DOHH2 (cell line): ENCODE results near the gene TAS2R60.
"Not testable (repeated sequence)": the region's sequence is repeated elsewhere in the genome, so short reads cannot be mapped to it uniquely, and the experiment has no call there.

Experiments used
- H3F3A ChIP-seq: fragments of 200-600 bp; sonication (generic), shearing (Covaris generic); 2 replicates; pipeline ENCODE4 v1.6.0; 2016; ENCODE audit warnings: antibody characterized with exemption, mild to moderate bottlenecking; ENCODE audit not compliant: control insufficient read depth, insufficient read depth
- H3K27ac ChIP-seq: fragments of 200-600 bp; sonication (generic); 2 replicates; pipeline ENCODE4 v1.5.1; 2014; ENCODE audit warnings: low read depth, mild to moderate bottlenecking, low read length, moderate library complexity
- H3K27me3 ChIP-seq: fragments of 200-600 bp; sonication (generic); 2 replicates; pipeline ENCODE4 v1.6.1; 2014; ENCODE audit warnings: mild to moderate bottlenecking, low read length, mixed read lengths; ENCODE audit not compliant: control insufficient read depth
- H3K36me3 ChIP-seq: fragments of 200-600 bp; sonication (generic); 2 replicates; pipeline ENCODE4 v1.6.1; 2014; ENCODE audit warnings: mild to moderate bottlenecking, low read length, moderate library complexity, mixed read lengths; ENCODE audit not compliant: control insufficient read depth
- H3K4me1 ChIP-seq: fragments of 200-600 bp; sonication (generic); 2 replicates; pipeline ENCODE4 v1.6.1; 2014; ENCODE audit warnings: mild to moderate bottlenecking, low read length, mixed read lengths; ENCODE audit not compliant: control insufficient read depth
- H3K4me2 ChIP-seq: fragments of 200-600 bp; sonication (generic); 2 replicates; pipeline ENCODE4 v1.6.0; 2014; ENCODE audit warnings: mild to moderate bottlenecking, low read length, moderate library complexity
- H3K4me3 ChIP-seq: fragments of 200-600 bp; sonication (generic); 2 replicates; pipeline ENCODE4 v1.5.1; 2014; ENCODE audit warnings: mild to moderate bottlenecking, low read length, mixed read lengths
- H3K79me2 ChIP-seq: fragments of 200-600 bp; sonication (generic); 2 replicates; pipeline ENCODE4 v1.6.1; 2014; ENCODE audit warnings: mild to moderate bottlenecking, low read length, mixed read lengths; ENCODE audit not compliant: control insufficient read depth
- H3K9me2 ChIP-seq: fragments of 200-600 bp; sonication (generic); replicated peaks from 2 replicates; pipeline ENCODE4 v1.6.1; 2014; ENCODE audit warnings: mild to moderate bottlenecking, low read length, mixed read lengths; ENCODE audit not compliant: control insufficient read depth
- H3K9me3 ChIP-seq: fragments of 200-600 bp; sonication (generic); 2 replicates; pipeline ENCODE4 v1.6.1; 2014; ENCODE audit warnings: antibody characterized with exemption, low read length, mixed read lengths; ENCODE audit not compliant: control insufficient read depth, insufficient read depth
- H4K20me1 ChIP-seq: fragments of 200-600 bp; sonication (generic); 2 replicates; pipeline ENCODE4 v1.6.0; 2014; ENCODE audit warnings: low read depth, mild to moderate bottlenecking, antibody characterized with exemption, low read length, moderate library complexity; ENCODE audit not compliant: control insufficient read depth, insufficient read depth
- EZH2phosphoT487 ChIP-seq: fragments of 200-600 bp; sonication (generic); IDR thresholded peaks from 2 replicates; pipeline ENCODE4 v1.6.1; 2017; ENCODE audit warnings: borderline replicate concordance, mild to moderate bottlenecking, antibody characterized with exemption, low read length, moderate library complexity, mixed read lengths
- TF ChIP-seq, protein P1 (sequence below): fragments of 200-600 bp; sonication (generic); IDR thresholded peaks from one replicate; pipeline ENCODE4 v1.5.1; 2014; ENCODE audit warnings: antibody characterized with exemption, mild to moderate bottlenecking, low read depth, low read length; ENCODE audit not compliant: poor library complexity, severe bottlenecking

Gene TAS2R60

DNA sequence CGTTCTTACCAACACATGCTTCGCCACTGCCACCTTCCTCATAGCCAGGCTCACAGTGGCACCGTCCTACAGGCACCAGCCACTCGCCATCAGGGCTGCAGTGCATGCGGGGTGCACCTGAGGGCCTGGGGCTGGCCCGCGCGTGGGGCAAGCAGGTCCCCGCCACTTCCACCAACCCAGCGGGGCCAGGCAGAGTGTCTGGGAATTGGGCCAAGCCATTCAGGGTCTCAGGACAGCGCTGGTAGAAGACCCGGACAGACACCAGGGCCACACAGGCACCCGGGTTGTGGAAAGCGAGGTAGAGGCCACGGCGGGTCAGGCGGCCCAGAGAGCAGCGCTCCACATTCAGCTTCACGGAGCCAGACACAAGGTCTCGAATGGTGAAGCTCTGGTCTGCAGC is 43.6 kb upstream of the TAS2R60 start:
- Histone ChIP-seq H3K27me3 (peaks cover 14% of the 10 kb centered on the region; the same call in 1 of the 2 replicates), H3K79me2 (no peaks in the 10 kb centered on the region), H3K9me3 (no peaks in the 10 kb centered on the region), H3K4me1 (no peaks in the 10 kb centered on the region), H3K27ac (no peak overlapping the region), H3K4me2 (no peak overlapping the region), H3F3A (no peaks in the 10 kb centered on the region), H3K9me2 (no peaks in the 10 kb centered on the region), H4K20me1 (no peaks in the 10 kb centered on the region), H3K36me3 (no peaks in the 10 kb centered on the region), H3K4me3 (no peak overlapping the region)
- TF ChIP-seq, protein P1, sequence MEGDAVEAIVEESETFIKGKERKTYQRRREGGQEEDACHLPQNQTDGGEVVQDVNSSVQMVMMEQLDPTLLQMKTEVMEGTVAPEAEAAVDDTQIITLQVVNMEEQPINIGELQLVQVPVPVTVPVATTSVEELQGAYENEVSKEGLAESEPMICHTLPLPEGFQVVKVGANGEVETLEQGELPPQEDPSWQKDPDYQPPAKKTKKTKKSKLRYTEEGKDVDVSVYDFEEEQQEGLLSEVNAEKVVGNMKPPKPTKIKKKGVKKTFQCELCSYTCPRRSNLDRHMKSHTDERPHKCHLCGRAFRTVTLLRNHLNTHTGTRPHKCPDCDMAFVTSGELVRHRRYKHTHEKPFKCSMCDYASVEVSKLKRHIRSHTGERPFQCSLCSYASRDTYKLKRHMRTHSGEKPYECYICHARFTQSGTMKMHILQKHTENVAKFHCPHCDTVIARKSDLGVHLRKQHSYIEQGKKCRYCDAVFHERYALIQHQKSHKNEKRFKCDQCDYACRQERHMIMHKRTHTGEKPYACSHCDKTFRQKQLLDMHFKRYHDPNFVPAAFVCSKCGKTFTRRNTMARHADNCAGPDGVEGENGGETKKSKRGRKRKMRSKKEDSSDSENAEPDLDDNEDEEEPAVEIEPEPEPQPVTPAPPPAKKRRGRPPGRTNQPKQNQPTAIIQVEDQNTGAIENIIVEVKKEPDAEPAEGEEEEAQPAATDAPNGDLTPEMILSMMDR, result no peak
- TF ChIP-seq EZH2phosphoT487, result no peak

DNA sequence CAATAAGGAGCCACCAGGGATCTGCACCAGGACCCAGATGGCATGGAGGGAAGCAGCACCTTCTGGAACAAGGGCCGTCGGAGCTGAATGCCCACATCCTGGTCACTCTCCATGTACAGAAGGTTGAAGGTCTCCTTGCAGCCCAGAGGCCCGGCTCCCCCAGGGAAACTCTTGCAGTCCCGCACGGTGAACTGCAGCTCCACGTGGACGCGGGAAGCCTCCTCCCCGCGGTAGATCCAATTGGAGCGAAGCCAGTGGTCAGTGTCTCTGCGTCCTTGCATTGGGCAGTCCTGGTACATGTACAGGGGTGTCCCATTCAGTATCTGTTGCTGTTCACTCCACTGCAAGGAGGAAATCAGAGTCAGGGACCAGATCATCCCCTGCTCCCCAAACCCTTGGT is 42.0 kb upstream of the TAS2R60 start:
- H3K9me3 ChIP-seq, result no peaks in the 10 kb centered on the region
- H3K79me2 ChIP-seq, result no peaks in the 10 kb centered on the region
- no peaks in the 10 kb centered on the region for H3K36me3 ChIP-seq
- no peak overlapping the region for H3K27ac ChIP-seq
- H3K9me2 ChIP-seq, result no peaks in the 10 kb centered on the region
- no peak overlapping the region for H3K4me2 ChIP-seq
- no peak for TF ChIP-seq EZH2phosphoT487
- TF ChIP-seq, protein P1, result no peak
- no peaks in the 10 kb centered on the region for H3F3A ChIP-seq
- H3K27me3 ChIP-seq, result peaks cover 24% of the 10 kb centered on the region
- H3K4me1 ChIP-seq, result no peaks in the 10 kb centered on the region
- H3K4me3 ChIP-seq, result no peak overlapping the region
- H4K20me1 ChIP-seq, result no peaks in the 10 kb centered on the region

DNA sequence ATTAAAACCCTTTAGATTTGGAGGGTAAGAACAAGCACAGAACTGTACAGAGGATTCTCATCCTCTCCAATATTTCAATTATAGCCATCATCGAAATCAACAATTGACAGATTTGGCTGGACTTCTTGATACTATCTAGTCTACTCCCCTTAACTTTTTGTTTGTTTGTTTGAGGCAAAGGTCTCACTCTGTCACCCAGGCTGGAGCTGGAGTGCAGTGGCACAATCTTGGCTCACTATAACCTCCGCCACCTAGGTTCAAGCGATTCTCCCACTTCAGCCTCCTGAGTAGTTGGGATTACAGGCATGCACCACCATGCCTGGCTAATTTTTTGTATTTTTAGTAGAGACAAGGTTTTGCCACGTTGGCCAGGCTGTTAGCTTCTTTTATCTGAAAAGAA is 41.0 kb upstream of the TAS2R60 start:
- H3K36me3 ChIP-seq, H3K9me3 ChIP-seq, H3K9me2 ChIP-seq, H3F3A ChIP-seq, H3K4me3 ChIP-seq, H3K27ac ChIP-seq, H4K20me1 ChIP-seq, H3K4me1 ChIP-seq, H3K4me2 ChIP-seq, H3K79me2 ChIP-seq: not testable (repeated sequence)
- H3K27me3 ChIP-seq, result peaks cover 32% of the 10 kb centered on the region

DNA sequence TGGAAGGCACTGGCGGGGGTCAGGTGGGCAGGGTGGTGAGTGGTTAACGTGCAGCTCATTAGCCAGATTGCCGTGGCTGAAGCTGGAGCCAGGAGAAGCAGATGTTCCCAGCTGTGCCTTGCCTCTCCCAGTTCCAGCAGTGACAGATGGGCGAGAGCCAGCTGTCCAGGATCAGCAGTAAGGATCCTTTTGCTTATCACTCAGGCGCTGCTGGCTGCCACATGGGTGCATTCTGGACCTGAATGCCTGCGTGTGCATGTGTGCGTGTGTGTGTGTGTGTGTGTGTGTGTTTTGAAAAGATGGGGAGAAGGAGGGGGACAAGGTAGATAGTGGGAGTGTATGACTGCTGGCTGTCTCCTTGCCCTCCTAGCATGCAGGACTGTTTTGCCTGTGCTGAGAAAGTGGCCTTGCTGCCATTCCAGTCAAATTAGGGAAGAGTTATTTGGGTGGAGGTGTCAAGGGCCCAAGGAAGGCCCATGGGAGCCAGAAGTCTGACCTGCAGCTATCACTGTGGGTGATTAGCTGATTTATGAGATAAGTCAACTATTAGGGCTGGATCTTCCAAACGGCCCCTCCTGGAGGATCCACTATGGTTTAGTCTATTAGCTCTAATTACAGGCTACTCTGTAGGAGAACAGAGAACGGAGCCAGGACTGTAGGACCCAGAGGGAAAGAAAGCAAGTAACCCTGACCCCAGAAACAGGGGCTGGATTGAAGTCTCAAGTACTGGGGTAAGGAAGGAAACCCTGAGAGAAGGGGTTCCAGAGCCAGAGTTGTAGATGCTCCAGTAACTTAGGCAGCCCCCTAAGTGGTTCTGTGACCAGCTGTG is 37.9 kb upstream of the TAS2R60 start:
- Histone ChIP-seq H3K9me3 (no peaks in the 10 kb centered on the region), H3K36me3 (no peaks in the 10 kb centered on the region), H3K27ac (no peak overlapping the region), H3F3A (no peaks in the 10 kb centered on the region), H3K4me1 (peaks cover 17% of the 10 kb centered on the region), H3K9me2 (no peaks in the 10 kb centered on the region), H4K20me1 (no peaks in the 10 kb centered on the region), H3K27me3 (peaks cover 50% of the 10 kb centered on the region), H3K4me2 (no peak overlapping the region), H3K4me3 (no peak overlapping the region), H3K79me2 (no peaks in the 10 kb centered on the region)
- TF ChIP-seq EZH2phosphoT487, result no peak
- TF ChIP-seq, protein P1, result no peak
